Cerebellar cortex (tissue), 1 donor: Measurements from ENCODE around the gene RNF113B.

ENCODE experiments used
- DNase-seq: peaks from one replicate; pipeline ENCODE4 v3.0.0-alpha.2; 2015; ENCODE audit warnings: low spot score

RNF113B gene

DNA sequence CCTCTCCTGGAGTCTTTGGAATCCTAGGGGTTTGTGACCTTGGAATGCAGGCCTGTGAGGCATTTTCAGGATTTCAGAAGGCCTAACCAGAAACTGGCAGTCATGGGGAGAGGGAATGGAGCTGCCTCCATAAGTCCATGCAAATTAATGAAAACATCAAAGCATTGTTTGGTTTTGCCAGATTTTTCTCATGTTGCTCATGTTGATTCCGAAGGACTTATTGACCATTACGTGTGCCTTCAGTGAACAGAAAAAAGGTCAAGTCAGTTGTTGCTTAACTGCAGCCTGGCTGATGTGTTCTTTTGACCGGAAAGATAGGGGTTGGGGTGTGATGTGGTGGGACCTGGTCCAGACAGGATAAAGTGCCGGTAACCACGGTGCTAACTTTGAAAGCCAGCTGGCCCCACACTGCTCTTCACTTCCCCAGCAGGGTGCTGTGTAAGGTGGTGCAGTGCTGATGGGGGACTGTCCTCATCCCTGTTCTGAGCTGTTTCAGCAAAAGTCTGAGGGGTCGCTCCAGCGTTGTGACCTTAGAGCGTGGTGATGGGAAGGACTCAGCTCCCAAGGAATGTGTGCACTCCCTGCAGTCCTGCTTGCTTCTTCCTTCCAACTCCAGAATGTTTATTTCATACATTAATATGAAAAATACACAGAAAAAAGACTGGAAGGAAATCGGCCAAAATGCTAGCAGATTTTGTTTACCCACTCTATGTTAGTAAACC is 3.5 kb downstream of the RNF113B start:
- DNase-seq, result no peak

DNA sequence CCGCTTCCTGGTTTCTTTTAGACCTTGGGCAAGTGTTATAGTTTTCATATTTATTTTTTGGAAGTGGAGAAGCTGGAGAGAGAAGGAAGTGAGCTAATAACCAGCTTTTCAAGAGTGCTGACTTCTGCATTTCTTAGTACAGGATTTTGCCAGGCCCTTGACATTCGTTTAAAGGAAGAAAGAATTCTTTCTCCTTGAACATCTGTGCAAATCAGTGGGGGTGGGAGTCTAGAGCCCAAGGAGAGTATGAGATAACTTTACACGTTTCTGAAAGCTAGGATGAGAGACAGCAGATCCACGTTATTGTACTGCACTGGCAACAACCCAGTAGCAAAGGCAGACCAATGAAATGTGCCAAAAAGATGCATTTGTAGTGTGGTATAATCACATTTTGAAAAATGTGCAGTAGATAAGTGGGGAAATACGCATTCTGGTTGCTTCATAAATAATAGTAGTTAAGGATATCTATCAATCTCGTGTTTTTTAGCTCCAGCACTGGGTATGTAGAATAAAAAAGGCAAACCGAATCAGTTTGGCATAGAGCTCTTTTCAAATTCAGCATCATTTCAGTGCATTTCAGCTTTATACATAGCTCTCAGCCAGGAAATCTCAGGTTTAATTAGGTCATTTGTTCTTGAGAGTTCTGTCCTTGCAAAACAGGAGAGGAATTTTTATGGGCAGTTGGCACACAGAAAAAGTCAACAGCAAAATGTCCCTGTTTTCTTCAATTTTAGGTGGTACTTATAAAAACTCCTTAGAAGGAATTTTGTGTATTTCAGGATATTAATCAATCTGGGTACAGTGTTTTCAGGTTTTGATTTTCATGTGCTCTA is 4.3 kb downstream of the RNF113B start:
- DNase-seq, result peak; percentile 64

DNA sequence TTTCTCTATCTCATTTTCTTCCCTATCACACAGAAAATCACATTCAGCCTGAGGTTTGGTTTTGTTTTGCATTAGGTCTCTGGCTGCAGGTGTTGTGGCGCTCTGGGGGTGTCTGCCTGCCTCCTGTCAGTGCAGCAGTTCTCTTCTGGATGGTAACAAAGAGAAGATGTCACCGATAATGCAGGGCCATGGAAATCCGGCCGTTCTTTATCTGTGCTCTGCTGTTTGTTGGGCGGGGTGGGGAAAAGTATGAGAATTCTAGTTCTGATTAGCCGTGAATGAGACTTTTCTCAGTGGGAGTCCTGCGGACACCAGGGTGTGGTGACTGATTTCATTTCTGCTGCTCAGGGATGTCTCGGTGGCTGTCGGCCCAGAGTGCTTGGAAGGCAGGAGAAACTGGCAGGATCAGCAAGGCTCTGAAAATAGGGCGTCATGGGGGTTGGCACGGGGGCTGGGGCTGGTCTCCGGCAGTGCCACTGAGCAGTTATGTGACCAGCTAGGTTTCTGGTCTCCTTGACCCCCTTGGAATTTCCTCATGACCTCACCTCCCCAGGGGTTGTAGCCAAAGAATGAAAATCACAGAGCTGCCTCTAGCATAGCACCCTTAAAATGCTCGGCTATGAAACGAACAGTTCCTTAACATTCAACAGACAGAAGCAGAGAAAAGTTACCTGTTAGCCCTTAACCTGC is 5.0 kb downstream of the RNF113B start:
- DNase-seq, result peak; percentile 73

DNA sequence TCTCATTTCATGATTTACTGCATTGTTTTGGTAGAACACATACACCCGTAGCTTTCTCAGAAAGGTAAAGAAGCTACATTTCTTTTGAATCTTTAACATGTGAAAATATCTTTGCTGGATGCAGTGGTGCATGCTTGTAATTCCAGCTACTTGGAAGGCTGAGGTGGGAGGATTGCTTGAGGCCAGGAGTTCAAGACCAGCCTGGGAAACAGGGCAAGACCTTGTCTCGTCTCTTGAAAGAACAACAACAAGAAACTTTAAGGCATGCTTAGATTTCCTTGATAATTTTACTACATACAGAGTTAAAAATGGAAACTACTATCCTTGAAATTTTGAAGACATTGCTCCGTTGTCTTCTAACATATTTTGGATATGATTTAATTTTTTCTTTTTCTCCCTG is 7.7 kb downstream of the RNF113B start:
- DNase-seq, result no peak

DNA sequence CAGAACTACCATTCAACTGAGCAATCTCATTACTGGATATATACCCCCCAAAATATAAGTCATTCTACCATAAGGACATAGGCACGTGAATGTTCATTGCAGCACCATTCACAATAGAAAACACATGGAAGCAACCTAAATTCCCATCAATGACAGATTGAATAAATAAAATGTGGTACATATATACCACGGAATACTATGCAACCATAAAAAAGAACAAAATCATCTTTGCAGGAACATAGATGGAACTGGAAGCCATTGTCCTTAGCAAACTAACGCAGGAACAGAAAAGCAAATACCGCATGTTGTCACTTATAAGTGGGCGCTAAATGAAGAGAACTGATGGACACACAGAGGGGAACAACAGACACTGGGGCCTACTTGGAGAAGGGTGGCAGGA is 14.1 kb downstream of the RNF113B start:
- DNase-seq, result no peak

DNA sequence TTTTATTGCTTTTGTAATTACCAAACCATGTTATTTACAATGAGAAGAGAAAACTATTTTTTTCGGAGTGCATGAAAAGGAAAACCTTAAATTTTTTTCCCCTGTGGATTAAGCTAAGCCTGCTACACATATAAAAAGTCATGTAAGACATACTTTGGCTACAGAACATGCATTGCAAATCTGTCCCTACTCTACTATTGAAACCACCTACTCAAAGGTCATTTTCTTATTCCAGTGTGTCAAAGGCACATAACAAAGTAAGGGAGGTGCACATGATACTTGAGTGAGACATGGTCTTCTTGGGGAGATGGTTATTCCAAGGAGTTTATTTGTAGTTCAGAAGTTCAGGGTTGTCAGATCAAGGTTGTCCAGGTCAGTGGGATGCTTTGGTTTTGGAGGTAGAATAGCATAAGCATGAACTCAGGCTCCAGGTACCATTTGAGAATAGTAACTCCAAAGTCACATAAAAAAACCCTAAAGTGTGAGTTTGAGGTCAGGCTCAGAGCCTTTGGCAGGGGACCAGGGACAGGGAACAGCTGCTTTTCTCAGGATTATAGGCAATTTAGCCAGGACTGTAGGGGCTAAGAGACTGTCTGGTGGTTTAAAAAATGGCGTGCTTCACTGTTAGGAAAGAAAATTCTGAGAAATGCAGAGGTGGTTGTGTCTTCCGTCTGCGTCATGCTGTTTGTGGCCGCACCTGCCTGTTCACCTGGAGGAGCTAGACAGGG is 18.7 kb downstream of the RNF113B start:
- DNase-seq, result no peak

DNA sequence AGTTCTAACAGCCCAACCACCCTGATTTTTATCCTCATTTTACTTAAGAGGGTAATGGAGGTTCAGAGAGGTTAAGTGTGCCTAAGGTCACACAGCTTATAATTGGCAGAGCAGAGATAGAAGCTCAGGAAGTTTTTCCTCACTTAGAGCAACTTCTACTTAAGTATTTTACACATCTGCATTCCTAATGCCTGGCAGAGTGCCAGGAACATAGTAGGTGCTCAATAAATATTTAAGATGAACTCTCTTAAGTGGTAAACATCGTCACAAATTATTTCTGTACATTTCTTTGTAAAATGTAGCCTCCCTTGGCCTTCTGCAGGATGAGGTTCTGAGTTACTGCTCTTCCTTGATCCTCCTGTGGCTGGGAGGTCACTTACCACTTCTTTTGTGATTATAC is 19.5 kb downstream of the RNF113B start:
- DNase-seq, result no peak

DNA sequence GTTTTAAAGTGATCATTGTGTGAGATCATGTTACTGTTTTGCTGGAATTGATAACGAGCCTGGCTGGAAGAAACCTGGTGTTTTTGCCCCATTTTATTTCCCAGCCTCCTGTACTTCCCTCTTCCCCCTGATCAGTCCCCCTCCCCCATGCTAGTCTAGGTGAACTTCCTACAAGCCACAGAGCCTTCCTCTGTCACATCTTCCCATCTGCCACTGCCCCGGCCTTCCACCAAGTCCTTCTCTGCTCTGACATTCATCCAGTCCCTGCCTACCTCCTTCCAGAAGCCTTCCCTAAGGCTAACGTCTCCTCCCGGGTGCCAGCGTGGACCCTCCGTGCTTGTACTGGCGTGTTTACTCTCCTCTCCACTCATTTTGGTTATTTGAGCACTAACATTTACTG is 19.9 kb downstream of the RNF113B start:
- no peak for DNase-seq

DNA sequence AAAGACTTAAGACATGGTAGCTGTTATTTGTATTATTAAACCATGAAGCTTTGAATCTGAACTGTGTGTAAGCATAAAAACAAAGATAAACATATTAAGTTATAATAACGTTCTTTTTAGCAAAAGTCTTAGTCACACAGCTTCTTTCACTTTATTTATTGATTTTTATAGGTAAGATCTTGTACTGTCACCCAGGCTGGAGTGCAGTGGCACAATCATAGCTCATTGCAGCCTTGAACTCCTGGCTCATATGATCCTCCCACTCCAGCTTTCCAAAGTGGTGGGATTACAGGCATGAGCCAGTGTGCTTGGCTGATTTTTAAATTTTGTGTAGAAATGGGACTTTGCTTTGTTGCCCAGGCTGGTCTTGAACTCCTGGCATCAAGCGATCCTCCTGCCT is 20.8 kb downstream of the RNF113B start:
- no peak for DNase-seq

DNA sequence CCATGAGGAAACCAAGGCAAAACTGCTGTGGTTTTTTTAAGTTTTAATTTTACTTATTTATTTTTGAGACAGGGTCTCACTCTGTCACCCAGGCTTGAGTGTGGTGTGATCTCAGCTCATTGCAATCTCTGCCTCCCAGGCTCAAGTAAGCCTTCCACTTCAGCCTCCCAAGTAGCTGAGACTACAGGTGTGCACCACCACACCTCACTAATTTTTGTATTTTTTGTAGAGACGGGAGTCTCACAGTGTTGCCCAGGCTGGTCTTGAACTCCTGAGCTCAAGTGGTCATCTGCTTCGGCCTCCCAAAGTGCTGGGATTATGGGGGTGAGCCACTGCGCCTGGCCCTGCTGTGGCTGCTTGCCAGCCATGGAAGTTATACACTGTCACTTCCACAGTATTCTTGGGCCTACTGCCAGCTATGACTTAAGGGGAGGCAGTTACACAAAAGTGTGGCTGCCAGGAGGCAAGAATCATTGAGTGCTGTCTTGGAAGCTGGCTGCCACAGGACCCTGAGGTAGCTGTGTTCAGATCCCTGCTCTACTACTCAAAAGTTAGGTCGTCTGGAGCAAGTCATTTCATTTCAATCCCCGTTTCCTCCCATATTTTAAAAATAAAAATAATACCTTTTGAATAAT is 21.5 kb downstream of the RNF113B start:
- no peak for DNase-seq

DNA sequence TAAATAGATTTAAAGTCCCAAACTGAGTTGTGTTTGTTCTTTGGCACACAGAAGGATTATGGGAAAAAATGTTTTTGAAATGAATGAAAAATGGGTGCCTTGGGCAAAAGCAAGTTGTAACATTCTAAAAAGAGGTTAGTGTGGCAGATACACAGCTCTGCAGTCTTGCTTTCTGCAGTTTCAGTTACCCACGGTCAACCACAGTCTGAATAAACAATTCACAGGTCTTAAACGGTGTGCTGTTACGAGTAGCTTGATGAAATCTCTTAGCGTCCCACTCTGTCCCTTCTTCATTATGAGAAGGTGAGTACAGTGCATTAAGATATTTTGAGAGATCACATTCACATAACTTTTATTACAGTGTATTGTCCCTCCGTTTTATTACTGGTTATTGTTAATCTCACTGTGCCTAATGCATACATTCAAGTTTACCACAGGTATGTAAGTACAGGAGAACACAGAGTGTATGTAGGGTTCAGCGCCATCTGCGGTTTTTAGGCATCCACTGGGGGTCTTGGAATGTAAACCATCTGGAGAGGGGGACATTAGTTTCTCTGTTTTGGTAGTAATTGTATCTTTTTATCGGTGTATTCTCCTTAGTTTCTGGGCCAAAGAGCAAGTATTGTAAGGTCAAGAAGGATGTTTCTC is 26.1 kb downstream of the RNF113B start:
- no peak for DNase-seq

DNA sequence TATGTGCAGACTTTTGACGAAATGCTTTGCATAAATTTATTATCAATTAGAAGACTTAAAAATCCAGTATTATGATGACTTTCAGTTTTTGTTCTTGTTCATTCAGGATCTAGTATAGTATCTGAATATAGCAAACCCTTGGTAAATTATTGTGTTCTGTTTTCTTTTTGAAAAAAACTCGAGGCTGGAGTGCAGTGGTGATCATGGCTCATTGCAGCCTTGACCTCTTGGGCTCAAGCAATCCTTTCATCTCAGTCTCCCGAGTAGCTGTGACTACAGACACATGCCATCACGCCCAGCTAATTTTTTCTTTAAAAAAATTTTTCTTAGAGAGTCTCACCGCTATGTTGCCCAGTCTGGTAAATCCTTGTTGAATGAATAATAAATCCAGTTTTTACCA is 29.5 kb downstream of the RNF113B start:
- DNase-seq, result no peak

DNA sequence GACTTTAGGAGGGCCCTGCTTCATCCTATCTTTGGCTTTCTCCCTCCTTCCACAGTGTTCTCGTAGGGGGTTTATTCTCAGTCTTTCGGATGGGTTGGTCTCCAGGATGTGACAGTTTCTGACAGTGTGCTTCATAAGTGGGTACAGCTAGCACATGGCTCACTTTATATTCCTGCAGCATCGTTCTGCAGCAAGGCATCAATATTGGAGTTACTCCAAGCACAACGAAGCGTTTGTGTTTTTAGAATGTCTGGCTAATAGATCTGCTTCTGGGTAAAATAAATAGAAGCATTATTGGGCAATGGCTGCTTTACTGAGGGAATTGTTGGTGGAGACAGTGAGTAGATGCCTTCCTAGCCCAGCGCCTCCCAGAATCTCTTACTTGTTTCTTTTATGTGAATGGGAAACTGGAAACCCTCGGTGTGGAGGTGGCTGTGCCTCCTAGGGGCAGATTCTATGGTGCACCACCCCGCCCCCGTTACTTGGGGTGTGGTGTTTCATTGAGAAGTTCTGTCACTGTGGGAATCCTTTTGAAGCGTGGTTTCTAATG is 32.2 kb downstream of the RNF113B start:
- DNase-seq, result no peak

DNA sequence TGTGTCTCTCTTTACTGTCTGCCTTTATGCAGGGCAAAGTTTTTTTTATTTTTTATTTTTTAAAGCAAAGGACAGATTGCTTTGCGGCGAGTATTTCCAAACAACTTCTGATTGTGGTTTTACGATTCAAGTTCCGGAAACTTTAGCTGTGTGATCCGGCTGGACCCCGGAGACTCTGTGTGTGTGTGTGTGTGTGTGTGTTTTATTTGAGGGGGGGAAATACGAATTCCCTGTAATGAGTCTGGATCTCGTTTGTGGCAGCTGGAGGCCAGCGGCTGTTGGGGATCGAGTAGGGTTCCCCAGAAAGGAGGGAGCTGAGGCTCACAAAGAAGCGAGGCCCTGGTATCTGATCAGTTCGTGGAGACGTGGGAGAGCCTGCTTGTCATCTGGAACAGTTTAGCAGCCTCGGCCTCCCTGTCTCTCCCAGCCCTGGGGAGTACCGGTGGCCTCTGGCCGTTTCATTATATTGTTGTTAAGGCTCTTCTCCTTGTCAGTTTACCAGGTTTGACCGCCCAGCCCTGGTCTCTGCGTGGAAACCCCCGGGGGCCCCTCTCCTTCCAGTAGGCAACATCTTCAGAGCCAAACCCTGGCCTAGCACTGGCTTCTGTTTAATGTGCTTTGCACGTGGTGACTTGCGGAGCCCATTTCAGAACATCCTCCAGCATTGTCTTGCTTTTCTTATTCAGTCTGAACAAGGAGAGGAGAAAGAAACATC is 32.9 kb downstream of the RNF113B start:
- DNase-seq, result no peak

DNA sequence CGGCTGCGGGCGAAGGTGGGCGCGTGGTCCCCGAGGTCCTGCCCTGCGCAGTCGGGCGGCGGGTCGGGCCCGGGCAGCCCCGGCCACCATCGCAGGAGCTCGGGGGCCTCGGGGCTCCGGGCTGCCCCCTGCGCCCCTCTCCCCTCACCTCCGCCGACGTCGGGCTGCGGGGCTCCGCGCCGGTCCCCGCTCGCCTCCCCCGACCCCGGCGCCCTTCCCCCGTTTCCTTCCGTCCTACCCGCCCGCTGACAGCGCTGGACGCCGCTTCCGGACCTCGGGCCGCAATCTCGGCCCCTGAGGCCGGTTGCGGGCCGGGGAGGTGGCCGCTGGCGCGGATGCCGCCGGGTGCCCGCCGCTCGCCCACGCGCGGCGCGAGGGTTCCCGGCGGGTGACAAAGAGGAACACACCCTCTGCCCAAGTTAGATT is 33.5 kb downstream of the RNF113B start:
- no peak for DNase-seq

DNA sequence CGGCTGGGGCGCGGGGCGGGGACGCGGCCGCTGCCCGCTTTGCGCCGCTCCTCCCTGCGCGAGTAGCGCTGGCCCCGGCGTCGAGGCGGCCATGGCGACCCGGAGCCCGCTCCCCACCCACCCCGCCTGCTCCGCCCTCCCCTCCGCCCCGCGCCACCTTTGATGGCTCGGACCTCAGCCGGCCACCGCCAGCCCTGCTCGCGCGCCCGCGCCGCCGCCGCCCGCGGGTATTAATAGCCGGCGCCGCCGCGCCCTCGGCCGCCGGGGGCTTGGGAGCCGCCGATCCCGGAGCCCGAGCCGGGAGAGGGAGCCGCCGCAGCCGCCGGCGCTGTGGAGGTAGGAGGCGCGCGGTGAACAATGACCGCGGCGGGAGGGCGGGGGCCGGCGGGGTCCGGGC is 33.9 kb downstream of the RNF113B start:
- DNase-seq, result no peak

DNA sequence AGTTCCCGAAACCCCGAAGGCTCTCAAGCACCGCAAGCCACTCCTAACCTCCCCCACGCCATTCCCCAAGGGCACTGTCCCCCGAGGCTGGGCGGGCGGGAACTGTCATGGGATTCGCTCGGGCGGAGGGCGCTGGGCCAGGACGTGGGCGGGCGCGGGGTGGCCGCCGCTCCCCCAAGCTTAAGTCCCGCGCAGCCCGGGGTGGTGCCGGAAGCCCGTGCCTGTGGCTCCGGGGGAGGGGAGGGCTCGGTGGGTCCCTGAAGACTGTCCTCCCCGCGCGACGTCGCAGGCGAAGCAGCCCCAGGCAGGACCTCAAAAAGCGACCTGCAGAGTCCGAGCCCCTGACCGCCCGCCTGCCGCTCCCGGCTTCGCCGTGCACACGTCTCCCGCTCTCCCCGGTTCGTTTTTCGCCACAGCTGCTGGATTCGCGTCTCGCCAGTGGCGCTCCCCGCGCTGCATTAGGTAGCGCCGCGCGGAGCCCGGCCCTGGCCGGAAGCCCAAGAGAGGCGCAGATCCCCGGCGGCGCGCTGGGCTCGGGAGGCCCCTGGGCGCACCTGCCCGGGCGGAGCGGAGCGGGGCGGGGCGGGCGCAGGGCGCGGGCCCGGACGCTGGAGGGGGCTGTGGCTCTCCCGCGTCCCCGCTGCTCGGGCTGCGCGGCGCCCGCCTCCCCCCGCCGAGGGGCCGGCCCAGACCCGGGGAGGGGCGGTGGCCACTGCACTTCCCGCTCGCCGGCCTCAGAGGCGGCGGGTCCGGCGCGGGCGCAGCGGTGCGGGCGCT is 34.5 kb downstream of the RNF113B start, which contains the start of gene FARP1:
Gene FARP1 (plus strand): TSS at position 715 of the 777 bp plus-strand sequence. CDS start 70,149 bp downstream, outside the sequence.
- DNase-seq, result peak; percentile 14

DNA sequence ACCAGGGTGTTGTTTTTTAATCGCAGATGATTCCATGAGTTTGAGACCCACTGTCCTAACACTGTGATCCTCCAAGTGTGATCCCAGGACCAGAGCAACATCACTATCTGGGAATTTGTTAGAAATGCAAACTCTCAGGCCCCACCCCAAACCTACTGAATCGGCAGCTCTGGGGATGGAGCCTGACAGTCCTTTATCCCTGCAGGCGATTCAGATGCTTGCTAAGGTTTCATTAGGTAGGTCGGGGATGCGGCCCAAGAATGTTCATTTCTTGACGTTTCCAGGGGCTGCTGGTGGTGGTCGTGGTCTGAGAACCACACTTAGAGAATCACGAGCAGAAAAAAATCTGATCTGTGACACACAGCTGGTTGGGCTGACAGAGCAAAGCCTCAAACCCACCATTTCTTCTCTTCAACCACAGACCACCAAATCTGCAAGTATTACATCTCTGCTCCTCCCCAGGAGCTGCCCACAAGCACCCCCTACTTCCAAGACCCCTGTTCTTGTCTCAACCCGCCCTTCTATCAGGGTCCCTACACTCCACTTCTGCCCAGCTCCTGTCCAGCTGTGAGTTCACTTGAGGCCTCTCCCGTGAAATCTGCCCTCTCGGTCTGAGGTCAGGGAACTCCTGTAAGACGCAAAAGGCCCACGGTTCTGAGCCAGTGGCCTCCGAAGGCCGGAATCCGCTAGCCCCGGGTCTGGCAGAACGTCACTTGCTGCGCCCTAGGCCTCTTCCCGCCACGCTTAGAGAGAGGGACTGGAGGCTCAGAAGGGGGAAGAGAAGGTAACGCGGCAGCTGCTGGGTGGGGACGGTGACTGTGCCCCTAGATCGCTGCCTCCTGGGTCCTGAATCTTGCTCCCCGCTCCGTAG is 35.3 kb downstream of the RNF113B start:
- DNase-seq, result no peak
